GM10266 (cell line): Measurements from ENCODE around the gene JUNB.

Experiments
- DNase-seq: peaks from one replicate; pipeline ENCODE4 v3.0.0; 2012; ENCODE audit errors: extremely low spot score
- TF ChIP-seq, protein P1 (sequence below): IDR thresholded peaks from 2 replicates; pipeline ENCODE4 v1.5.1; 2012; ENCODE audit warnings: mild to moderate bottlenecking, low read depth; ENCODE audit not compliant: control insufficient read depth, insufficient read depth; ENCODE audit errors: missing control alignments

The JUNB gene

DNA sequence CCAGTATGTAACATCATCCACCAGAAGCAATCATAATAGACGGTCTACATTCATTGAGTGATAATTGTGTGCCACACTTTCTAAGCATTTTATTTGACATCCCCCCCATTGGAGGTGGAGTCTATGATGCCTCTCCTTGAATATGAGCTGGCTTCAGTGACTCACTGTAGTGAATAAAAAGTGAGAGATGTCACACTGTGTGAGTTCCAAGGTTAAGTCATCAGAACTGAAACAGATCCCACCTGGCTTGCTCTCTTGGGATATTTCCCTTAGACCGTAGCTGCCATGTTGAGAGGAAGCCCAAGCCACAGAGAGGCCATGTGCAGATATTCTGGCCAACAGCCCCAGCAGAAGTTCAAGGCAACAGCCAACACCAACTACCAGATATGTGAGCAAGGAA lies 30.5 kb downstream of the JUNB start:
- no peak for DNase-seq
- TF ChIP-seq, protein P1, sequence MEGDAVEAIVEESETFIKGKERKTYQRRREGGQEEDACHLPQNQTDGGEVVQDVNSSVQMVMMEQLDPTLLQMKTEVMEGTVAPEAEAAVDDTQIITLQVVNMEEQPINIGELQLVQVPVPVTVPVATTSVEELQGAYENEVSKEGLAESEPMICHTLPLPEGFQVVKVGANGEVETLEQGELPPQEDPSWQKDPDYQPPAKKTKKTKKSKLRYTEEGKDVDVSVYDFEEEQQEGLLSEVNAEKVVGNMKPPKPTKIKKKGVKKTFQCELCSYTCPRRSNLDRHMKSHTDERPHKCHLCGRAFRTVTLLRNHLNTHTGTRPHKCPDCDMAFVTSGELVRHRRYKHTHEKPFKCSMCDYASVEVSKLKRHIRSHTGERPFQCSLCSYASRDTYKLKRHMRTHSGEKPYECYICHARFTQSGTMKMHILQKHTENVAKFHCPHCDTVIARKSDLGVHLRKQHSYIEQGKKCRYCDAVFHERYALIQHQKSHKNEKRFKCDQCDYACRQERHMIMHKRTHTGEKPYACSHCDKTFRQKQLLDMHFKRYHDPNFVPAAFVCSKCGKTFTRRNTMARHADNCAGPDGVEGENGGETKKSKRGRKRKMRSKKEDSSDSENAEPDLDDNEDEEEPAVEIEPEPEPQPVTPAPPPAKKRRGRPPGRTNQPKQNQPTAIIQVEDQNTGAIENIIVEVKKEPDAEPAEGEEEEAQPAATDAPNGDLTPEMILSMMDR, result no peak

DNA sequence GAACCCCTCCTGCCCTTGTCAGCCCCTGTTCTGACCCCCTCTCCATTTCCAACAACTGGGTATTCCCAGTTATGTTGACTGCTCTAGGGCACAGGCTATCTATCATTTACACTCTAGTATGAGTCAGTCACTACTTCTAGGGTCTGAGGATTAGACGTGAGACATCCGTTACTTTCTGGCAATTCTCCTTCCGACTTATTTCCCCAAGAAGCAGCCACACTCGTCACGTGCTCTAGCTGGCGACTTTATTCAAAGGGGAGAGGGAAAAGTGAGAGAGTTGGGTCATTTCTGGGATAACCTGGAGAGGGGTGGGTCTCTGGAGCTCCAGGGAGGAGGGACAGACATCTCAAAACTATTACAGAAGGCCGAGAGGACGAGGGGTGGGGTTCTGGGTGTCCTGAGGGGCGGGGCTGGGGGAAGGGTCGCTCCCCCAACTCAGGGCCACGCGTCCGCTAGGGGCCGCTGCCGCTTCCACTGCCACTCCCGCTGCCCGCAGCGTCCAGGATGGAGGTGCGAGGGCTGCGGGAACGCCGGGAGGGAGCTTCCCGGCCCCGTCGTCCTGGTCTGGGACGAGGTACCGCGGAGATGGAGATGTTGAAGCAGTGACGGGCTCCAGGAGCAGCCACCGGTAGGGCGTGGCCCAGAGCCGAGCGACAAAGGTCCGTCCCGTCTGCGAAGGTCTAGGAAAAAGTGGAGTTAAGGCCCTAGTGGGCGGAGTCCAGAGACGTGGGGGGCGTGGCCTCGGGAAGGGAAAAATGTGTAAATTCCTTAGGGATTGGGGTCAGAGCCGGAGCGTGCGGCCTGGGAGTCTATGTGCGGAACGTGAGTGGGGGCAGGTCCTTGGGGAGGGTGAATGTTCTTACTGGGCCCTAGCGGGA lies 34.2 kb downstream of the JUNB start:
- TF ChIP-seq, protein P1, result peak; percentile 41
- DNase-seq, result no peak

DNA sequence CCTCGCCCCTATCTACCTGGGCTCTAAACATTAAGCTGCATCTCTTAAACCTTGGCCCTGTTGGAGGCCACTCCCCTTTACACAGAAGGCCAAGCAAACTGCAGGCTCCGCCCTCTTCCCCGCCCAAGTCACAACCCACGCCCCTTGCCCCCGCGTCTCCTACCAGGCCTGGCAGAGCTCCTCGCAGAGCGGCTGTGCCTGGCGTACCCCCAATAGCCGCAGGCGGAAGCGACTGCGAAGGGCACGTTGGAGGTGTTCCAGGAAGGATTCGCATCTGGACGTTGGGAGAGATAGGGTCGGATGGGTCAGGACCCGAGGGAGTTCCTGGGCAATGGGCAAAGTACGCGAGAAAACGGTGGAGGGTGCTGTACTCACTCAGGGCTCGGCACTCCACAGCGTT lies 37.2 kb downstream of the JUNB start:
- TF ChIP-seq, protein P1, result no peak
- no peak for DNase-seq

GRCh38 chr19:12833418-12833737 lies 42.1 kb downstream of the JUNB start:
- no peak for DNase-seq
- TF ChIP-seq, protein P1, result no peak

- TF ChIP-seq, protein P1, result no peak
- DNase-seq, result peak; percentile 78
Measured at GRCh38 chr19:12833738-12834565, 42.7 kb downstream of the JUNB start.

GRCh38 chr19:12834566-12834943 lies 43.3 kb downstream of the JUNB start, which contains the start of gene RTBDN:
RTBDN (minus strand) TSS chr19:12834579; CDS start chr19:12829979, 4,600 bp downstream.
- DNase-seq, result no peak

More at GRCh38 chr19:12834566-12834943, 43.3 kb downstream of the JUNB start, which contains the start of gene RTBDN:
- TF ChIP-seq, protein P1, result no peak
